Mesenchymal stem cell (in vitro differentiated cells and primary cell): Measurements from ENCODE around the gene SSBP2.

Experiments
- DNase-seq: peaks from one replicate; pipeline ENCODE4 v3.0.0-alpha.2; 2013
- H2AFZ ChIP-seq: one replicate; pipeline ENCODE4 v1.6.1; 2013; ENCODE audit warnings: low read depth, mild to moderate bottlenecking, control low read depth, inconsistent platforms, low read length, moderate library complexity
- H2AK5ac ChIP-seq: 2 replicates; pipeline ENCODE4 v1.6.1; 2013; ENCODE audit warnings: low read length, moderate library complexity, mild to moderate bottlenecking, inconsistent platforms; ENCODE audit not compliant: severe bottlenecking
- H2BK120ac ChIP-seq: one replicate; pipeline ENCODE4 v1.6.1; 2013; ENCODE audit warnings: low read depth, mild to moderate bottlenecking, inconsistent platforms, low read length, moderate library complexity
- H2BK12ac ChIP-seq, 2 experiments: one replicate each; pipeline ENCODE4 v1.6.1; 2013; ENCODE audit warnings: inconsistent platforms in 2 of 2, low read length in 2 of 2, mild to moderate bottlenecking in 2 of 2, moderate library complexity in 2 of 2, control low read depth in 1 of 2
- H2BK15ac ChIP-seq: one replicate; pipeline ENCODE4 v1.6.1; 2013; ENCODE audit warnings: mild to moderate bottlenecking, low read depth, inconsistent platforms; ENCODE audit not compliant: poor library complexity, severe bottlenecking
- H2BK5ac ChIP-seq: 2 replicates; pipeline ENCODE4 v1.6.1; 2013; ENCODE audit warnings: low read depth, mild to moderate bottlenecking, low read length, control low read depth, inconsistent platforms; ENCODE audit not compliant: poor library complexity, severe bottlenecking
- H3K14ac ChIP-seq, 2 experiments: one replicate each; pipeline ENCODE4 v1.6.1; 2013; ENCODE audit warnings: inconsistent platforms in 2 of 2, low read length in 2 of 2, control low read depth in 1 of 2, mild to moderate bottlenecking in 1 of 2, moderate library complexity in 1 of 2
- H3K18ac ChIP-seq, 2 experiments: one replicate each; pipeline ENCODE4 v1.6.1; 2013; ENCODE audit warnings: inconsistent platforms in 2 of 2, low read length in 2 of 2, control low read depth in 1 of 2, low read depth in 1 of 2, mild to moderate bottlenecking in 1 of 2
- H3K23ac ChIP-seq, 2 experiments: one replicate each; pipeline ENCODE4 v1.6.1; 2013; ENCODE audit warnings: inconsistent platforms in 2 of 2, low read length in 2 of 2, mild to moderate bottlenecking in 2 of 2, moderate library complexity in 2 of 2, control low read depth in 1 of 2
- H3K27ac ChIP-seq: 2 replicates; pipeline ENCODE4 v1.5.1; 2013; ENCODE audit warnings: mild to moderate bottlenecking, moderate library complexity, low read length, control low read depth, inconsistent platforms; ENCODE audit not compliant: poor library complexity, severe bottlenecking
- H3K27me3 ChIP-seq, 2 experiments: 2 replicates each; pipeline versions ENCODE4 v1.6.1 to v1.7.0; 2013; ENCODE audit warnings: low read length in 2 of 2, mild to moderate bottlenecking in 2 of 2, moderate library complexity in 2 of 2, control low read depth in 1 of 2, inconsistent platforms in 1 of 2; ENCODE audit not compliant: control insufficient read depth in 1 of 2, insufficient read depth in 1 of 2
- H3K36me3 ChIP-seq, 2 experiments: 2 replicates each; pipeline versions ENCODE4 v1.6.1 to v1.7.0; 2013; ENCODE audit warnings: low read length in 2 of 2, control low read depth in 1 of 2, inconsistent platforms in 1 of 2, low read depth in 1 of 2, mild to moderate bottlenecking in 1 of 2; ENCODE audit not compliant: insufficient read depth in 2 of 2, control insufficient read depth in 1 of 2
- H3K4ac ChIP-seq, 2 experiments: one replicate each; pipeline ENCODE4 v1.6.1; 2013; ENCODE audit warnings: inconsistent platforms in 2 of 2, low read length in 2 of 2, mild to moderate bottlenecking in 2 of 2, moderate library complexity in 2 of 2, control low read depth in 1 of 2, low read depth in 1 of 2
- H3K4me1 ChIP-seq: 2 replicates; pipeline ENCODE4 v1.6.1; 2013; ENCODE audit warnings: low read depth, low read length, control low read depth; ENCODE audit not compliant: control insufficient read depth, insufficient read depth
- H3K4me2 ChIP-seq: 2 replicates; pipeline ENCODE4 v1.6.1; 2013; ENCODE audit warnings: low read length, mild to moderate bottlenecking, inconsistent platforms; ENCODE audit not compliant: poor library complexity, severe bottlenecking
- H3K4me3 ChIP-seq, 2 experiments: 2 replicates each; pipeline versions ENCODE4 v1.5.1 to v1.7.0; 2013; ENCODE audit warnings: low read length in 2 of 2, mild to moderate bottlenecking in 2 of 2, control low read depth in 1 of 2, low read depth in 1 of 2; ENCODE audit not compliant: insufficient read depth in 1 of 2
- H3K79me1 ChIP-seq: replicated peaks from 2 replicates; pipeline ENCODE4 v1.6.1; 2013; ENCODE audit warnings: mild to moderate bottlenecking, control low read depth, low read length, inconsistent platforms; ENCODE audit not compliant: poor library complexity, severe bottlenecking
- H3K9ac ChIP-seq: 2 replicates; pipeline ENCODE4 v1.7.0; 2013; ENCODE audit warnings: mild to moderate bottlenecking, low read length, moderate library complexity
- H3K9me3 ChIP-seq: 2 replicates; pipeline ENCODE4 v1.7.0; 2013; ENCODE audit warnings: mild to moderate bottlenecking, low read length; ENCODE audit not compliant: control insufficient read depth
- H4K8ac ChIP-seq: one replicate; pipeline ENCODE4 v1.6.1; 2013; ENCODE audit warnings: inconsistent platforms, mild to moderate bottlenecking, low read length, moderate library complexity
- H4K91ac ChIP-seq: one replicate; pipeline ENCODE4 v1.6.1; 2013; ENCODE audit warnings: mild to moderate bottlenecking, low read length, inconsistent platforms
- WGBS: methylation state at CpG from one replicate; pipeline ENCODE4 v1.1.7; 2013; ENCODE audit warnings: mixed read lengths; 5-methylcytosine and 5-hydroxymethylcytosine counted together

SSBP2 gene

DNA sequence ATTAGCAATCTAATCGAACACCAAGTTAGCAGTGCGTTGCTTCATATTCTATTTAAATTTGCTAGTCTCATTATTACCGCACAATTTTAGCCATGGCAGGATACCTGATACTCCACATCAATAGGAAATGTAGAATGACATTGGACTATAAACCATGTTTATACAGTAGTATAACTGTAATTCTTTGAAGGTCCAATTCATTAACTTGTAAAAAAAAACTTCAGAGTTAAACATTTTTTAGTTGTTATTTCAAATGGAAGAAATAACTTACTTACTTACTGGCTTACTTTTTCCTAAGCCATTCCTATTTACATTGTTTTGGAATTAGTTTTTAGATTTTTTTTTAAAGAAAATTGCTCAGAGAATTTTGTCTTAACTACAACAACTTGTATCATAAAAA, 321.5 kb downstream of the SSBP2 start:
- H3K4ac ChIP-seq = no peak overlapping the region
- H2BK120ac ChIP-seq = no peak overlapping the region
- H2BK12ac ChIP-seq = no peak overlapping the region
- H2BK5ac ChIP-seq = no peak overlapping the region
- no peaks in the 10 kb centered on the region for H3K4me1 ChIP-seq
- H3K4me3 ChIP-seq = no peak overlapping the region
- no peaks in the 10 kb centered on the region for H3K79me1 ChIP-seq
- peaks cover 0 to 3% of the 10 kb centered on the region in 2 experiments for H3K36me3 ChIP-seq
- no peak overlapping the region for H3K4me2 ChIP-seq
- no peaks in the 10 kb centered on the region for H3K27me3 ChIP-seq
- H3K23ac ChIP-seq = no peak overlapping the region
- no peak overlapping the region for H2AFZ ChIP-seq
- no peak overlapping the region for H4K8ac ChIP-seq
- 100% methylated on average over 2 of the region's 3 CpGs for WGBS
- H2AK5ac ChIP-seq = no peak overlapping the region
- no peak overlapping the region for H4K91ac ChIP-seq
- no peak overlapping the region for H3K14ac ChIP-seq
- DNase-seq = no peak
- no peak overlapping the region for H3K27ac ChIP-seq
- no peaks in the 10 kb centered on the region for H3K9me3 ChIP-seq
- H2BK15ac ChIP-seq = no peak overlapping the region
- H3K9ac ChIP-seq = no peak overlapping the region
- H3K18ac ChIP-seq = no peak overlapping the region

DNA sequence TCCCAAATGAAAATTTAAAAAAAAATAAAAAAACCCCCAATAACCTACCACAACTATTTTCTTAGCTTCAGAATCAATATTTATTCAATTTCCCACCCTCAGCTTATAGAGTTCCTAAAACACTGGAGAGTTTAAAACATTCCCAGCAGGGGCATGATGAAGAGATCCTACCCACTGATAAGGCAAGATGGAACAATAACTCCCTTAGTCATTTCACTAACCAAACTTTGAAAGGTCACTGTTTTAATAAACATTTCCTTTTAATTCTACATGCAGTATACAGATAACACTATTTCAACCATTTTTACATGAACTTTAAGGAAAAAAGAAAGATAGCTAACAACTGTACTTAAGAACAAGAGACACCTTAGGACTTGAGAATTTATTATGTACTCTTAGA, 322.0 kb downstream of the SSBP2 start:
- Histone ChIP-seq H3K4me1 (no peaks in the 10 kb centered on the region), H3K4ac (no peak overlapping the region), H2AK5ac (no peak overlapping the region), H3K4me3 (no peak overlapping the region), H3K9ac (no peak overlapping the region), H3K27ac (no peak overlapping the region), H4K91ac (no peak overlapping the region), H3K79me1 (no peaks in the 10 kb centered on the region), H3K4me2 (no peak overlapping the region), H3K18ac (no peak overlapping the region), H4K8ac (no peak overlapping the region), H3K27me3 (no peaks in the 10 kb centered on the region), H3K14ac (no peak overlapping the region), H3K36me3 (peaks cover 0 to 2% of the 10 kb centered on the region in 2 experiments), H3K9me3 (no peaks in the 10 kb centered on the region), H2AFZ (no peak overlapping the region), H3K23ac (no peak overlapping the region), H2BK15ac (no peak overlapping the region), H2BK5ac (no peak overlapping the region), H2BK120ac (no peak overlapping the region), H2BK12ac (no peak overlapping the region)
- DNase-seq = peak; percentile 16

DNA sequence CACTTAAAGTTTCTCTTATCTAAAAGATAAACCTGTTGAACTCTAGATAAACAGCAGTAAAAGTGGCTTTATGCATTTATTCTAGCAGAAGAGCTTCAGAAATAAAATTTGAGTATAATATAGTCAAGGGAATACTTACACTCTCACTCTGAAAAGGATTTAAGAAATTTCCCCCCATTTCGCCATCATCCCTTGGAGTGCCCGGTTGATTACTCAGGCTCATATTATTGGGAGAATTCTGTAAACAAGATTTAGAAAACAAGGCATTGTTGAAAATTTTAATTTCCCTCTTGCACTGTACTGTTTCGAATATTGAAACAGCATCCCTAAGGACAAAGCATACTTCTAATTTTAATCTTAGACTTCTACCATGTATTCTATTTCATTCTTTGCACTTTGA, 322.5 kb downstream of the SSBP2 start:
- H3K14ac ChIP-seq = no peak overlapping the region
- no peak overlapping the region for H3K27ac ChIP-seq
- no peak overlapping the region for H2BK15ac ChIP-seq
- no peak overlapping the region for H3K9ac ChIP-seq
- WGBS = 93% methylated on average over 3 of the region's 3 CpGs
- H3K27me3 ChIP-seq = no peaks in the 10 kb centered on the region
- H3K4me2 ChIP-seq = no peak overlapping the region
- H3K9me3 ChIP-seq = no peaks in the 10 kb centered on the region
- no peak overlapping the region for H2AK5ac ChIP-seq
- no peaks in the 10 kb centered on the region for H3K36me3 ChIP-seq
- H4K91ac ChIP-seq = no peak overlapping the region
- no peaks in the 10 kb centered on the region for H3K79me1 ChIP-seq
- no peak overlapping the region for H2BK12ac ChIP-seq
- H2AFZ ChIP-seq = no peak overlapping the region
- H2BK120ac ChIP-seq = no peak overlapping the region
- H3K4me3 ChIP-seq = no peak overlapping the region
- DNase-seq = peak; percentile 43
- no peak overlapping the region for H3K23ac ChIP-seq
- H4K8ac ChIP-seq = no peak overlapping the region
- H3K18ac ChIP-seq = no peak overlapping the region
- H3K4me1 ChIP-seq = no peaks in the 10 kb centered on the region
- H2BK5ac ChIP-seq = no peak overlapping the region
- H3K4ac ChIP-seq = no peak overlapping the region

DNA sequence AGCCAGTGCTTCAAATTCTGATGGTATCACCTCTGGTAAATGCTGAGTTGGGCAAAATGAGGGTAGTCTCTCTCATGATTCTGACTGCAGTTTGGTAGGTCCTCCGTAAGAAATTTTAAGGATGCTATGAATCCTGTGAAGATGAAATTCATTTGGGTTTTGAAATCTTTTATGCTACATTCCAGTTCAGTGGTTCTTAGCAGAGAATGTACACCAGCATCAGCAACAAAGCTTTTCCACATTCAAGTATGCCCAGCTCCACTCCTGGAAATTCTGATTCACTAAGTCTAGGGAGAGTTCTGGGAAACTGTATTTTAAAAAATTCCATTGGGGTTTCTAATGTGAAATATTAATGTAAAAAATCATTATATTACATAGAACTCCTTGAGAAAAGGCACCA, 323.3 kb downstream of the SSBP2 start:
- H3K27ac ChIP-seq = no peak overlapping the region
- no peak overlapping the region for H2BK120ac ChIP-seq
- no peak overlapping the region for H3K23ac ChIP-seq
- H3K9ac ChIP-seq = no peak overlapping the region
- no peaks in the 10 kb centered on the region for H3K36me3 ChIP-seq
- no peak overlapping the region for H2BK5ac ChIP-seq
- H2AK5ac ChIP-seq = no peak overlapping the region
- no peaks in the 10 kb centered on the region for H3K4me1 ChIP-seq
- H3K14ac ChIP-seq = no peak overlapping the region
- no peak overlapping the region for H3K4me3 ChIP-seq
- no peak overlapping the region for H2BK12ac ChIP-seq
- no peak overlapping the region for H3K4me2 ChIP-seq
- H3K79me1 ChIP-seq = no peaks in the 10 kb centered on the region
- H3K18ac ChIP-seq = no peak overlapping the region
- no peak overlapping the region for H4K91ac ChIP-seq
- no peak overlapping the region for H3K4ac ChIP-seq
- no peak overlapping the region for H4K8ac ChIP-seq
- no peaks in the 10 kb centered on the region for H3K27me3 ChIP-seq
- DNase-seq = no peak
- no peak overlapping the region for H2AFZ ChIP-seq
- H2BK15ac ChIP-seq = no peak overlapping the region
- H3K9me3 ChIP-seq = no peaks in the 10 kb centered on the region
- no CpG with 5 or more reads among the region's 1 CpG for WGBS
